Neural crest cell (in vitro differentiated cells): Measurements from ENCODE around the gene P2RY4. TPM values are rescaled to one million over a fixed set of nuclear protein-coding genes. Genes with fewer than 3 reads are reported as not detected.
A peak's percentile ranks its signal among the peaks of the same experiment; 100 is the strongest.
"Not testable (repeated sequence)": the region's sequence is repeated elsewhere in the genome, so short reads cannot be mapped to it uniquely, and the experiment has no call there.

Experiments
- DNase-seq: peaks from one replicate; pipeline ENCODE4 v3.0.0; 2021; ENCODE audit warnings: low read depth, mixed read lengths, low spot score
- H3K27ac Mint-ChIP-seq: one replicate; pipeline ENCODE4 v1.8.0; 2021; ENCODE audit warnings: mild to moderate bottlenecking, mixed read lengths; ENCODE audit not compliant: unreplicated experiment
- H3K27me3 Mint-ChIP-seq: 2 replicates; pipeline ENCODE4 v1.8.0; 2021; ENCODE audit warnings: low read depth, mild to moderate bottlenecking, mixed read lengths
- H3K36me3 Mint-ChIP-seq: 2 replicates; pipeline ENCODE4 v1.8.0; 2021; ENCODE audit warnings: low read depth, mild to moderate bottlenecking, mixed read lengths
- H3K4me1 Mint-ChIP-seq: 2 replicates; pipeline ENCODE4 v1.8.0; 2021; ENCODE audit warnings: mixed read lengths
- H3K4me3 Mint-ChIP-seq: one replicate; pipeline ENCODE4 v1.8.0; 2021; ENCODE audit warnings: mild to moderate bottlenecking, mixed read lengths
- H3K9me3 Mint-ChIP-seq: 2 replicates; pipeline ENCODE4 v1.8.0; 2021; ENCODE audit warnings: mixed read lengths
- total RNA-seq: library from RNA; stranded (reverse); gene quantifications from 2 replicates; pipeline ENCODE4 v1.2.1, GENCODE V29; 2021
- TF ChIP-seq, protein P1 (sequence below): fragments of 200-600 bp; sonication (generic); conservative IDR thresholded peaks from 2 replicates; pipeline ENCODE4 v1.5.0; 2021; ENCODE audit warnings: antibody characterized with exemption, mild to moderate bottlenecking

P2RY4 gene
- total RNA-seq, 1 donor from 2014 or later: 0.19 TPM

DNA sequence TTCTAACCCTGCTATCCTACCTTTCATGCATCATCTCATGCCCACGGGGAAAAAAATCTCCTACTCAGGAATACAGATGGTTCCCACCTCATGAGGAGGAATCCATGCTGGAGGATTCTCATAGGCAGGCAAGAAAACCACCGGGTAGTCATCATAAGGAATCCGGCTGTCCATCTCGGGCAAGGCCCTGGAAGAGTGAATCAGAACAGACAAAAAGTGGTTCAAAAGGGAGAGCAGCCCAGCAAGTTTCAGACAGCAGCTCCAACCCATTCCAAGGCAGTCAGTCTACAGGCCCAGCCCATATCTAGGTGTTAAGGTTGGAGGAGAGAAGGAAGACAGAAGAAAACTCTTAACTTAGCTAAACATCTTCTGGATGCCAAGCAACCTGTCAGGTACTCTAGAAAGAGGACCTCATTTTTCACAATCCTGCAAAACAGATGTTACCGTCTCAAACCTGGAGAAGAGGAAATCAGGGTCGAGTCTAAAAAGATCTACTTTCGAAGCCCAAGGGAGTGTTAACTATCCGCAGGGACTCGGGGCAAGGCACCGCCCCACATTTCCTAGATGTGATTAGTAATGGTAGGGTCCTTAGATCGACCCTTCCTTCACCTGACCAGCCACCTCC, 29.3 kb upstream of the P2RY4 start:
- TF ChIP-seq, protein P1, sequence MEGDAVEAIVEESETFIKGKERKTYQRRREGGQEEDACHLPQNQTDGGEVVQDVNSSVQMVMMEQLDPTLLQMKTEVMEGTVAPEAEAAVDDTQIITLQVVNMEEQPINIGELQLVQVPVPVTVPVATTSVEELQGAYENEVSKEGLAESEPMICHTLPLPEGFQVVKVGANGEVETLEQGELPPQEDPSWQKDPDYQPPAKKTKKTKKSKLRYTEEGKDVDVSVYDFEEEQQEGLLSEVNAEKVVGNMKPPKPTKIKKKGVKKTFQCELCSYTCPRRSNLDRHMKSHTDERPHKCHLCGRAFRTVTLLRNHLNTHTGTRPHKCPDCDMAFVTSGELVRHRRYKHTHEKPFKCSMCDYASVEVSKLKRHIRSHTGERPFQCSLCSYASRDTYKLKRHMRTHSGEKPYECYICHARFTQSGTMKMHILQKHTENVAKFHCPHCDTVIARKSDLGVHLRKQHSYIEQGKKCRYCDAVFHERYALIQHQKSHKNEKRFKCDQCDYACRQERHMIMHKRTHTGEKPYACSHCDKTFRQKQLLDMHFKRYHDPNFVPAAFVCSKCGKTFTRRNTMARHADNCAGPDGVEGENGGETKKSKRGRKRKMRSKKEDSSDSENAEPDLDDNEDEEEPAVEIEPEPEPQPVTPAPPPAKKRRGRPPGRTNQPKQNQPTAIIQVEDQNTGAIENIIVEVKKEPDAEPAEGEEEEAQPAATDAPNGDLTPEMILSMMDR: no peak
- Mint-ChIP-seq H3K27me3 (no peaks in the 10 kb centered on the region), H3K27ac (peak overlapping the region; percentile 71), H3K4me3 (peak overlapping the region; percentile 96), H3K36me3 (peaks cover 5% of the 10 kb centered on the region), H3K9me3 (no peaks in the 10 kb centered on the region), H3K4me1 (peaks cover 28% of the 10 kb centered on the region)
- DNase-seq: no peak

DNA sequence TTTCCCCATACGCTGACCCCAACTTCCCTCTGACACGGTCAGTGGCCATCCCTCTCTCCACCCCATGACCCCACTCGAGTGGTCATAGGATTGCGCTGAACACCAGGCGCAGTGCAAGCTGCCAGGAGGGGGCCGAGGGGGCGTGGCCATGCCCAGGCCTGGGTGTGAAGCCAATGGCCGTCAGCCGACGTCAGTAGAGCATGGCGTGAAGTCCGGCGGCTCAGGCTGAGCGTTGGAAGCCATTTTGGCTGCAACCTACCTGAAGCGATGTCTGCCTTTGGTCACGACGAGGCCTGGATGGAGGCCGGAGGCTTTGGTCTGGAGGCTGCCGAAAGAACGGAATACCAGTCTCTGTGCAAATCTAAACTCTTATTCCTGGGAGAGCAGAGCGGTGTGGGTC, 21.9 kb upstream of the P2RY4 start, which contains the start of gene RAB41:
TSS of gene RAB41 (plus strand) at position 222 of the 400 bp plus-strand sequence. CDS start at position 268, 46 bp downstream.
- peaks cover 7% of the 10 kb centered on the region for H3K9me3 Mint-ChIP-seq
- DNase-seq: no peak
- TF ChIP-seq, protein P1: no peak
- peaks cover 7% of the 10 kb centered on the region for H3K36me3 Mint-ChIP-seq
- no peaks in the 10 kb centered on the region for H3K27me3 Mint-ChIP-seq
- H3K27ac Mint-ChIP-seq: no peak within 1 kb of the TSS
- no peaks in the 10 kb centered on the region for H3K4me1 Mint-ChIP-seq
- H3K4me3 Mint-ChIP-seq: no peak within 1 kb of the TSS

- Mint-ChIP-seq H3K9me3 (peaks cover 7% of the 10 kb centered on the region), H3K27me3 (no peaks in the 10 kb centered on the region), H3K4me1 (no peaks in the 10 kb centered on the region), H3K4me3 (no peak overlapping the region), H3K27ac (no peak overlapping the region), H3K36me3 (peaks cover 2% of the 10 kb centered on the region)
- no peak for DNase-seq
- TF ChIP-seq, protein P1: no peak
Observed at GRCh38 chrX:70280573-70280972, 20.6 kb upstream of the P2RY4 start.

- Mint-ChIP-seq H3K4me1 (no peaks in the 10 kb centered on the region), H3K9me3 (peaks cover 7% of the 10 kb centered on the region), H3K36me3 (peaks cover 2% of the 10 kb centered on the region), H3K27me3 (no peaks in the 10 kb centered on the region), H3K4me3 (no peak overlapping the region), H3K27ac (no peak overlapping the region)
- TF ChIP-seq, protein P1: no peak
- DNase-seq: no peak
Observed at GRCh38 chrX:70279081-70279480, 19.1 kb upstream of the P2RY4 start.

GRCh38 chrX:70274029-70274428, 14.0 kb upstream of the P2RY4 start:
- H3K27ac Mint-ChIP-seq, DNase-seq, H3K9me3 Mint-ChIP-seq, H3K27me3 Mint-ChIP-seq, H3K4me1 Mint-ChIP-seq, H3K36me3 Mint-ChIP-seq, H3K4me3 Mint-ChIP-seq: not testable (repeated sequence)

DNA sequence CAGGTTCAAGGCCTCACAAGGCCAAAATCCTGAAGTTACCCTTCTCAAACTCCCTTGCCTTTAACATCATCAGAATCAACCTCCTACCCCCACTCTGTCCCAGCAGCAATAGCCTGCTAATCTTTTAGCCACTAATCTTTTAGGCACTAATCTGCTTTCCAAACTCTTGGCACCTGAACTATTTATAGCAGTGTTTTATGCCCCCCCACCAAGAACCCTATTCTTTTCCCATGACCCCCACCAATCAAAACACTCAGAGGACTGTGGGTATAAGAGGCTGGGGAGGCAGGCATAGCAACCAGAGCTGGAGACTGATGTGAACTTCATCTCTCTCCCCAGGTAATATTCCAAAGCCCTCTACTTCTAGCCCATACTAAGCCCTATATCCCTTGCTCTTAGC, 8.0 kb upstream of the P2RY4 start, which contains the start of gene ARR3:
TSS of gene ARR3 (plus strand) at position 301 of the 400 bp plus-strand sequence. CDS start 1,052 bp downstream, outside the sequence.
- peaks cover 10% of the 10 kb centered on the region for H3K9me3 Mint-ChIP-seq
- H3K27ac Mint-ChIP-seq: no peak within 1 kb of the TSS
- H3K36me3 Mint-ChIP-seq: no peaks in the 10 kb centered on the region
- no peak within 1 kb of the TSS for H3K4me3 Mint-ChIP-seq
- DNase-seq: no peak
- TF ChIP-seq, protein P1: no peak
- H3K4me1 Mint-ChIP-seq: no peaks in the 10 kb centered on the region
- H3K27me3 Mint-ChIP-seq: peaks cover 4% of the 10 kb centered on the region
